ENCODE data around the gene TASOR.

Gene TASOR

DNA sequence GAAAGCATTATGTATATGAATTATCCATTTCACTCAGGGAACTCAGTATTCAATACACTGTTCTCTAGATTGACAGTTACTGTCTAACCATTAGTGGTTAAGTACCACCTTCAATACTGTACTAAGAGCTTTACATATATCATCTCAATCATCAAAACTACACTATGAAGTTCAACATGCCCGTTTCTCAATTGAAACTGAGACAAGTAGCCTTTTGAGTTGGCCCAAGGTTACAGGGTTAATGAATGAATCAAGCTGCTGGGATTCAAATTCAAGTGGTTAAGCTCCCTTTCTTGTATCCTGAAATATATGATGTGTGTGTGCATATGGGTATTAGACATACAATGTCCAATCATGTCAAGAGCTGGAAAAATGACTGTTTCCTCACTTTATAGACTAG, 5.8 kb downstream of the TASOR start:
- no peak for DNase-seq (ENCODE audit: low spot score)
- TF ChIP-seq, protein P1, sequence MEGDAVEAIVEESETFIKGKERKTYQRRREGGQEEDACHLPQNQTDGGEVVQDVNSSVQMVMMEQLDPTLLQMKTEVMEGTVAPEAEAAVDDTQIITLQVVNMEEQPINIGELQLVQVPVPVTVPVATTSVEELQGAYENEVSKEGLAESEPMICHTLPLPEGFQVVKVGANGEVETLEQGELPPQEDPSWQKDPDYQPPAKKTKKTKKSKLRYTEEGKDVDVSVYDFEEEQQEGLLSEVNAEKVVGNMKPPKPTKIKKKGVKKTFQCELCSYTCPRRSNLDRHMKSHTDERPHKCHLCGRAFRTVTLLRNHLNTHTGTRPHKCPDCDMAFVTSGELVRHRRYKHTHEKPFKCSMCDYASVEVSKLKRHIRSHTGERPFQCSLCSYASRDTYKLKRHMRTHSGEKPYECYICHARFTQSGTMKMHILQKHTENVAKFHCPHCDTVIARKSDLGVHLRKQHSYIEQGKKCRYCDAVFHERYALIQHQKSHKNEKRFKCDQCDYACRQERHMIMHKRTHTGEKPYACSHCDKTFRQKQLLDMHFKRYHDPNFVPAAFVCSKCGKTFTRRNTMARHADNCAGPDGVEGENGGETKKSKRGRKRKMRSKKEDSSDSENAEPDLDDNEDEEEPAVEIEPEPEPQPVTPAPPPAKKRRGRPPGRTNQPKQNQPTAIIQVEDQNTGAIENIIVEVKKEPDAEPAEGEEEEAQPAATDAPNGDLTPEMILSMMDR (IDR thresholded peaks at IDR 0.05; ENCODE audit: extremely low read depth, missing control alignments) = no peak

DNA sequence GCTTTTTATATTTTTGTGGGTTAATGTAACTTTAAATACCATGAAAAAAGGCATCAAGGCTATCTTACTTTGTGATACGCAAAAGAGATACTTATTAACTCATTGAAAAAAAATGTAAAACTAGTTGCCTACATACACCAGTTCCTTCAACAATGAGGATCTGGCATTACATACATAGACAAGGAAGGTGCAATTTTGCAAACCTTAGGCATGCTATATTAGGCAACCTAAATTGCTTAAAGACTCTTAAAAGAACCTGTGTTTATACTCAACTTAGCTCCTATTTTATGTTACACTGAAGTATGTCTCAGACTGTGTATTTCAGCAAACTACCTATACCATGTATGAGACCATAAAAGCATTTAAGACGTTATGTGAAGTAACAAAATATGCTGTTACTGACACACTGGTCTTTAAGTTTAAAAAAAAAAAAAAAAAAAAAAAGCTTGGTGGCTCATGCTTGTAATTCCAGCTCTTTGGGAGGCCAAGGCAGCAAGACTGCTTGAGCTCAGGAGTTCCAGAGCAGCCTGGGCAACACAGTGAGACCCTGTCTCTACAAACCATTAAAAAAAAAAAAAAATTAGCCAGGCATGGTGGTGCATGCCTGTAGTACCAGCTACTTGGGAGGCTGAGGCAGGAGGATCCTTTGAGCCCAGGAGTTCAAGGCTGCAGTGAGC, 9.1 kb downstream of the TASOR start:
- TF ChIP-seq, protein P1 (IDR thresholded peaks at IDR 0.05; ENCODE audit: extremely low read depth, missing control alignments) = no peak
- no peak for DNase-seq (ENCODE audit: low spot score)

DNA sequence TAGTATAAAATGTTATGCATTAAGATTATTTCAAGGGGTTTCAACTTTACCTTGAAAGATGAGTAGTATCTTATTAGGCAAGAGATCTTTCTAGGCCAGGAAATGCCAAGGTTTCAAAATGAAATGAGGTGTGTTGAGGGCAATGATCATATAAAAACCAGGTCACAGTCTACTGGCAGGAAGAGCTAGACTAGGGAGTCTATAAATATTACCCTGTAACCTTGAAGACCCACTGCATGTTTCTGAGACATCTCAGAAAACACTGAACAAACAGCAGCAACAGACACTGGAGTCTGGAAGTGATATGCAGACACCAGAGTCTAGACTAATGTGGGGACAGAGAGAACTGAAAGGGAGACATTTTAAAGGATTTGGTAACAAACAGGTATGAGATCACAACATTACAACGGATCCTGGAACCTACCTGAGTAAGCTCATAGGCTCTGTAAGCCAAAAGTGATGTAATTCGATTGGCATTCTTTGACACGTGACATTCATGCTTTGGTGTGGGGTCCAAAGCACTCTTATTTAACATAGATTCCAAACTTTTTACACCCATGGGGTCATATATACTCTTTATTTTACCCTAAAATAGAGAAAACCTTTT, 15.0 kb downstream of the TASOR start:
- DNase-seq (ENCODE audit: low spot score) = no peak
- TF ChIP-seq, protein P1 (IDR thresholded peaks at IDR 0.05; ENCODE audit: extremely low read depth, missing control alignments) = no peak

DNA sequence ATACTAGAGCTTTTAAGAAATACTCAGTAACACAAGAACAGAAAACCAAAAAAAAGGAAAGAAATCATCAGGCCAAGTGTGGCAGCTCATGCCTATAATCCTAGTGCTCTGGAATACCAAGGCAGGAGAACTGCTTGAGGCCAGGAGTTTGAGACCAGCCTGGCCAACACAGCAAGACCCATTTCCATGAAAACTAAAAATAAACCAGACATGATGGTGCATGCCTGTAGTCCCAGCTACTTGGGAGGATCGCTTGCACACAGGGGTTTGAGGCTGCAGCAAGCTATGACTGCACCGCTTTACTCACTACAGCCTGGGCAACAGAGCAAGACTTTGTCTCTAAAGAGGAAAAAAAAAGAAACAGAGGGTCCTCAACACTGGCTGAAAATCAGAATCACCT, 18.2 kb downstream of the TASOR start:
- TF ChIP-seq, protein P1 (IDR thresholded peaks at IDR 0.05; ENCODE audit: extremely low read depth, missing control alignments) = no peak
- DNase-seq (ENCODE audit: low spot score) = no peak

DNA sequence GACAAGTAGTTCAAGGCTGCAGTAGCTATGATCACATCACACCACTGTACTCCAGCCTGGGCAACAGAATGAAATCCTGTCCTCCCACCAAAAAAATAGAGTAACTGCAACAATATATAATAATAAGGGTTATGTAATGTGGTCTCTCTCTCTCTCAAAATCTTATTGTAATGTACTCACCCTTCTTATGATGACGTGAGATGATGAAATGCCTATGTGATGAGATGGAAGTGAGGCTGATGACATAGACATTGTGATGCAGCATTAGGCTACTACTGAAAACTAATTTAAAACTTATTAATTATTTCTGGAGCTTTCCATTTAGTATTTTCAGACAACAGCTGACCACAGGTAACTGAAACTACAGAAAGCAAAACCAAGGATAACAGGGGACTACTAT, 27.4 kb downstream of the TASOR start:
- no peak for DNase-seq (ENCODE audit: low spot score)
- TF ChIP-seq, protein P1 (IDR thresholded peaks at IDR 0.05; ENCODE audit: extremely low read depth, missing control alignments) = no peak

DNA sequence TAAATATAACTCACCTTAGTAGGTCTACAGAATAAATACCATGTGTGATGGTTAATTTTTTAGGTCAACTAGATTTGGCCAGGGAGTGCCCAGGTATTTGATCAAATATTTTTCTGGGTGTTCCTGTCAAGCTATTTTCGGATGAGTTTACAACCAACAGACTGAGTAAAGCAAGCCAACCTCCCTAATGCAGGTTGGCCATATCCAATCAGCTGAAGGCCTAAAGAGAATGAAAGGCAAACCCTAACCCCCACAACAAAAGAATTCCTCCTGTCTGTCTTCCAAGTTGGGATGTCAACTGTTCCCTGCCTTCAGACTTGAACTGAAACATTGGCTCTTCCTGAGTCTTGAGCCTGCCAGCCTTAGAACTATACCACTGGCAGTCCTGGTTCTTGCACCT, 28.6 kb downstream of the TASOR start:
- no peak for DNase-seq (ENCODE audit: low spot score)
- TF ChIP-seq, protein P1 (IDR thresholded peaks at IDR 0.05; ENCODE audit: extremely low read depth, missing control alignments) = no peak

DNA sequence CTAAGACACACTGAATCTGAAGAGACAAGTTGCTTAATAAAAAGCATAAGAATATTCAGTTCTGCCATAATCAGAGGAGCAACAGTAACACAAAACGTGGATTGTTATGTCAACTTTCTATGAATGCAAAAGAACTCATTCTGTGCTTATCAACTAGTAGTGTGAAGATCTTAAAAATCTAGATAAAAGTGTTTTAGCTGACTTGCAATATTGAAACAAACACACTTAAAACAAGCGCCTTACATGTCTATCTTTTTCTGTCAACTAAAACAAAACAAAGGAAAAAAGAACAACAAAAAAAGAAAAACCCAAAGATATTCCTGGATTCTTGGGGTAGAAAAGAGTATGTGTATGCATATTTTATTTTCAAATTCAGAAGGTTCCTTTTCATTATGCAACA, 37.7 kb downstream of the TASOR start:
- TF ChIP-seq, protein P1 (IDR thresholded peaks at IDR 0.05; ENCODE audit: extremely low read depth, missing control alignments) = no peak
- no peak for DNase-seq (ENCODE audit: low spot score)

Measured in GM20000 (cell line).